Activated T-helper 9 cell treated with anti-CD3 and anti-CD28 coated beads, Interleukin-2, amount 50 U/mL, for 16 hours (primary cell): ENCODE results near the gene SH3D19.

Source experiments
- DNase-seq: peaks from one replicate; pipeline ENCODE4 v3.0.0-alpha.2; 2020; ENCODE audit warnings: low read depth

Gene SH3D19

GRCh38 chr4:151228189-151229119 lies 97.0 kb downstream of the SH3D19 start:
- DNase-seq: no peak

- no peak for DNase-seq
These were observed 97.7 kb downstream of the SH3D19 start for GRCh38 chr4:151227731-151228130.

GRCh38 chr4:151227172-151227571 lies 98.2 kb downstream of the SH3D19 start:
- no peak for DNase-seq

GRCh38 chr4:151226004-151226932 lies 99.1 kb downstream of the SH3D19 start:
- DNase-seq: no peak

GRCh38 chr4:151223465-151223864 lies 101.9 kb downstream of the SH3D19 start:
- DNase-seq: no peak

- DNase-seq: no peak
These were observed 105.5 kb downstream of the SH3D19 start for GRCh38 chr4:151219948-151220347.

- no peak for DNase-seq
These were observed 106.3 kb downstream of the SH3D19 start for GRCh38 chr4:151219091-151219490.

- DNase-seq: no peak
These were observed 107.1 kb downstream of the SH3D19 start for GRCh38 chr4:151218343-151218742.

- DNase-seq: no peak
These were observed 108.1 kb downstream of the SH3D19 start for GRCh38 chr4:151217326-151217725.

- DNase-seq: no peak
These were observed 110.1 kb downstream of the SH3D19 start for GRCh38 chr4:151215295-151215694.

GRCh38 chr4:151207868-151208267 lies 117.5 kb downstream of the SH3D19 start:
- no peak for DNase-seq

- no peak for DNase-seq
These were observed 118.2 kb downstream of the SH3D19 start for GRCh38 chr4:151207186-151207585.

- DNase-seq: no peak
These were observed 119.0 kb downstream of the SH3D19 start for GRCh38 chr4:151206241-151207005.

- no peak for DNase-seq
These were observed 119.7 kb downstream of the SH3D19 start for GRCh38 chr4:151205722-151206121.

- DNase-seq: no peak
These were observed 120.4 kb downstream of the SH3D19 start for GRCh38 chr4:151204925-151205524.

GRCh38 chr4:151202851-151203455 lies 122.5 kb downstream of the SH3D19 start:
- no peak for DNase-seq

GRCh38 chr4:151202381-151202780 lies 123.0 kb downstream of the SH3D19 start:
- DNase-seq: no peak

GRCh38 chr4:151199319-151200190 lies 125.8 kb downstream of the SH3D19 start:
- DNase-seq: no peak

- no peak for DNase-seq
These were observed 126.7 kb downstream of the SH3D19 start for GRCh38 chr4:151198748-151199147.

GRCh38 chr4:151197247-151197646 lies 128.2 kb downstream of the SH3D19 start:
- DNase-seq: no peak
